Measurements from ENCODE around the gene NOS1AP.

The NOS1AP gene

GRCh38 chr1:162259894-162260455, 190.5 kb downstream of the NOS1AP start:
- H3K4me3 ChIP-seq (ENCODE audit: low read depth, low read length) = no peak overlapping the region
- no peak for DNase-seq (ENCODE audit: low read depth)

DNA sequence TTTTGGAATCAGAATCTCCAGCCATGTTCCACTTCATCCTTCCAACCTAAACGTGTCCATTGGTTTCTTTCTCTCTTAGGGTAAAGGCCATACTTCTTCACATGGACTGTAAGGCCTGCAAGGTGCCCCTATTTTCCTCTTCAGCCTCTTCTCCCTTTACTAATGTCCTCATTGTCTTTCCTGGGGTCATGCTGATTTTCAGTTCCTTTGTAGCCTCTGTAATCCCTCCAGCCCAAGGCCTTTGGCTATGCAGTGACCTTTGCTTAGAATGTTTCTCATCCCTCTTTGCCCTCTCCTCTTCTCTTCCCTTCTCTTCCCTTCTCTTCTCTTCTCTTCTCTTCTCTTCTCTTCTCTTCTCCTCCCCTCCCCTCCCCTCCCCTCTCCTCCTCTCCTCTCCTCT, 194.6 kb downstream of the NOS1AP start:
- H3K4me3 ChIP-seq (ENCODE audit: low read depth, low read length) = no peak overlapping the region
- no peak for DNase-seq (ENCODE audit: low read depth)

DNA sequence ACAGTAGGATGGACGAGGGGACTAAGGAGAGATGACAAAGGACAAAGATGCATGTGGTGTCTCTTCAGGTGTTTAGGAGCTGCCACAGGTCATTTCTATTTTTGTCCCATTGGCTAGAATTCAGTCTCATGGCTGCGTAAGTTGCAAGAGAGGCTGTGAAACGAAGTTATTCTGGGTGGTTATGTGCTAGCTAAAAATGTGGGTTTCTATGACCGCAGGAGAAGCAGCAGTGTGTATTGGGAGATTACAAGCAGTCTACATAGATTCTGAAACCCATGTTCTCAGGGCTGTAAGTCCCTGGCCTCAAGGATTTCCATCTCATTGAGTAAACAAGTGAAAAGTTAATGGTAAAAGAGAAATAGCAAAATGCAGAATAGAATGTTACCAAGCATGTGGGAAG, 196.5 kb downstream of the NOS1AP start:
- H3K4me3 ChIP-seq (ENCODE audit: low read depth, low read length) = no peak overlapping the region
- no peak for DNase-seq (ENCODE audit: low read depth)

GRCh38 chr1:162270016-162270770, 200.7 kb downstream of the NOS1AP start:
- DNase-seq (ENCODE audit: low read depth) = no peak
- no peak overlapping the region for H3K4me3 ChIP-seq (ENCODE audit: low read depth, low read length)

GRCh38 chr1:162271972-162272371, 202.5 kb downstream of the NOS1AP start:
- DNase-seq (ENCODE audit: low read depth) = no peak
- no peak overlapping the region for H3K4me3 ChIP-seq (ENCODE audit: low read depth, low read length)

GRCh38 chr1:162272419-162272818, 202.9 kb downstream of the NOS1AP start:
- no peak for DNase-seq (ENCODE audit: low read depth)
- no peak overlapping the region for H3K4me3 ChIP-seq (ENCODE audit: low read depth, low read length)

DNA sequence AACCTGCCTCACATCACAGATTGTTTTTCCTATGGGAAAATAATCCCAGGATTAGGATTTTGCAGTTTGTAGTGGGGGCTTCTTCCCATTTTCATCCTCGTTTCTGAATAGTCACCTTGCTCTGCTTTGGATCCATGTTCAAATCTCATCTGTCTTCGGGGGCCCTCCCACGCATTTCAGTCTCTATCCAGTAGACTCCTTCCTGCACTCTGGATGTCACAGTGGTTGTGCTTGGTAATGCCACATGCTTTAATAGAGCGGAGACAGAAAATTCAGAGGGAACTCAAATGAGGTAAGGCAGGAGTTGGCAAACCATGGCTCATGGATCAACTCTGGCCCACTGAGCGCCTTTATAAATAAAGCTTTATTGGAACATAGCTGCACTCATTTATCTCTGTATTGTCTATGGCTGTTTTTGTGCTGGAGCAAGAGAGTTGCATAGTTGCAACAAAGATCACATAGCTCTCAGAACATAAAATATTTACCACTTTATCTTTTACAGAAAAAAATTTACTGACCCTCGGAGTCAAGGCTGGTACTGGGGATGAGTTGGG, 206.2 kb downstream of the NOS1AP start:
- no peak for DNase-seq (ENCODE audit: low read depth)
- no peak overlapping the region for H3K4me3 ChIP-seq (ENCODE audit: low read depth, low read length)

GRCh38 chr1:162276493-162276892, 207.0 kb downstream of the NOS1AP start:
- no peak for DNase-seq (ENCODE audit: low read depth)
- H3K4me3 ChIP-seq (ENCODE audit: low read depth, low read length) = no peak overlapping the region

GRCh38 chr1:162279136-162279498, 209.6 kb downstream of the NOS1AP start:
- no peak overlapping the region for H3K4me3 ChIP-seq (ENCODE audit: low read depth, low read length)
- DNase-seq (ENCODE audit: low read depth) = no peak

DNA sequence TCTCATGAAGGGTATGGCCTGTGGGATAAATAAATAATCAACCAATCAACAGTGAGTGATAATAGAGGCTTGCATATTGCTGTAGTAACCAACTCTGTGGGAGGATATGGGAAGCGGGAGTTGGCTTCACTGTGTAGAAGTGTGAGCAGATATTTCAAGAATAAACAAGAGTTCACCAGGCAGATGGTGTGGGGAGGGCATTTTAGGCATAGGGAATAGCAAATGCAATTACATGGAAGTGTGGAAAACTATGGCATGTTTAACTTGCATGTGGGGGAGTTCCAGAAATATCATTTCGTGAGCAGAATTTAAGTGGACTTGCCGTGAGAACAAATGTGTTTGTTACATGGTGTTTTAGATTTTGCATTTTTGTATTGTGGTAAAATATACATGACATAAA, 211.9 kb downstream of the NOS1AP start:
- no peak for DNase-seq (ENCODE audit: low read depth)
- no peak overlapping the region for H3K4me3 ChIP-seq (ENCODE audit: low read depth, low read length)

GRCh38 chr1:162283657-162284056, 214.2 kb downstream of the NOS1AP start:
- H3K4me3 ChIP-seq (ENCODE audit: low read depth, low read length) = no peak overlapping the region
- no peak for DNase-seq (ENCODE audit: low read depth)

GRCh38 chr1:162284206-162284955, 214.9 kb downstream of the NOS1AP start:
- no peak for DNase-seq (ENCODE audit: low read depth)

GRCh38 chr1:162285149-162285561, 215.7 kb downstream of the NOS1AP start:
- no peak overlapping the region for H3K4me3 ChIP-seq (ENCODE audit: low read depth, low read length)
- DNase-seq (ENCODE audit: low read depth) = no peak

More at GRCh38 chr1:162284206-162284955, 214.9 kb downstream of the NOS1AP start:
- no peak overlapping the region for H3K4me3 ChIP-seq (ENCODE audit: low read depth, low read length)

- DNase-seq (ENCODE audit: low read depth) = no peak
- no peak overlapping the region for H3K4me3 ChIP-seq (ENCODE audit: low read depth, low read length)
These were observed 221.5 kb downstream of the NOS1AP start for GRCh38 chr1:162291000-162291399.

DNA sequence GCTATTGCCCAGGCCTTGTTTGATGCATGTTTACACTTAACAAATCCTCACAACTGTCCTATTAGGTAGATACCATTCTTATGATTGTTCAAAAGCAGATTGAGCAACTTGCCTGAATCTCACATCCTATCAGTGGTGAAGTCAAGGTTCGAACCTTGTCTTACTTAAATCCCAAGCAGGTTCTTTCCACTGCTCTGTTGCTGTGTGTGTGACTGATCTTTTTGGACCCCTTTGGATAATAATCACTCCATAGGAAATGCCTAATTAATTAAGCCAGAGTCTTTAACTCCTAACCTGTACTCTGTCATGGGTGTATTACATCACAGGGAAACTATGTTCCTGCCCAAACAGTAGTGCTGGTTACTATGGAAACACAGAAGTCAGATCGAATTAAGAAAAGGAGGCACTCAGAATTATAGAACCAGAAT, 222.9 kb downstream of the NOS1AP start:
- no peak overlapping the region for H3K4me3 ChIP-seq (ENCODE audit: low read depth, low read length)
- DNase-seq (ENCODE audit: low read depth) = no peak

- no peak overlapping the region for H3K4me3 ChIP-seq (ENCODE audit: low read depth, low read length)
- DNase-seq (ENCODE audit: low read depth) = no peak
These were observed 223.7 kb downstream of the NOS1AP start for GRCh38 chr1:162293073-162293692.

GRCh38 chr1:162294015-162294414, 224.5 kb downstream of the NOS1AP start:
- no peak for DNase-seq (ENCODE audit: low read depth)
- no peak overlapping the region for H3K4me3 ChIP-seq (ENCODE audit: low read depth, low read length)

- no peak overlapping the region for H3K4me3 ChIP-seq (ENCODE audit: low read depth, low read length)
- no peak for DNase-seq (ENCODE audit: low read depth)
These were observed 227.7 kb downstream of the NOS1AP start for GRCh38 chr1:162297208-162297607.

DNA sequence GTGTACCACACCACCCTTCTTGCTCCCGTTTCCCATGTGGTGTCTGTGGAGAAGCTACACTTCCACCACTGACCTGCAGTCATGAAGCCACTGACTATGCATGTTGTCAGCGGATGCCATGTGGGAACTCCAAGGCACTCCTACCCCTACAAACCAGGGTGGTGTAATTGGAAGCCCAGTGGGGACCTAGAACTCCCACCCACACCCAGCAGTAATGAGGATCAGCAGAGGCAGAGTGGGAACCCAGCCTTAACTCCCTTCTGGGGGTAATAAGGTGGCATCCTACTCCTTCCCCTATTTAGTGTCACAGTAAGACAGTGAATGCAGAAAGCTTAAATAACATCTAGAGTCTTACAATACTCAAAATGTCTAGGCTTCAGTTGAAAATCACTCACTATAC, 228.8 kb downstream of the NOS1AP start:
- H3K4me3 ChIP-seq (ENCODE audit: low read depth, low read length) = no peak overlapping the region
- DNase-seq (ENCODE audit: low read depth) = no peak

- H3K4me3 ChIP-seq (ENCODE audit: low read depth, low read length) = no peak overlapping the region
- DNase-seq (ENCODE audit: low read depth) = no peak
These were observed 229.5 kb downstream of the NOS1AP start for GRCh38 chr1:162299018-162299417.

Data from skeletal muscle cell (primary cell).